ENCODE measurements around the gene C20orf202.
A peak's percentile ranks its signal among the peaks of the same experiment; 100 is the strongest.

The C20orf202 gene

DNA sequence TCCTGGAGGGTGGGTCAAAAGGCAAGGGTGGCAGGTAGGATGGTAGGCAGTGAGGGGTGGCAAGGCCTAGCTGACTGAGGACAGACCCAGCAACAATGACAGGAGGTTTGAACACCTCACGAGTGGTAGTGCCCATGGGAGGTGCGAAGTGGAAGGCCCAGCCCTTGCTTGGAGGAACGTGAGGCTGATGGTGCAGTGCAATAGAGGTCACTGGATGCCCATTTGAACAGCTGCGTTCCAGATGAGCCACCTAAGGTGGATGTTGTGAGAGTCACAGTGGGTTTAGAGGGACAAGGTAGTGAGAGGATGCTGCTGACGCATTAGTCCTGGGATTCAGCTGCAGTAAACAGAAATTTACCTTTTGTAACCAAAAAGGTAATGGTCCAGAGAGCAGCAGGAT, 34.0 kb upstream of the C20orf202 start:
- Histone ChIP-seq H3K36me3 (ENCODE audit: control insufficient read depth, insufficient read depth, low read length) (peaks cover 29% of the 10 kb centered on the region), H3K4me1 (ENCODE audit: control insufficient read depth, insufficient read depth, low read length) (no peaks in the 10 kb centered on the region), H3K4me3 (ENCODE audit: low read depth, low read length) (no peak overlapping the region), H3K9me3 (ENCODE audit: control insufficient read depth, insufficient read depth, low read length) (no peaks in the 10 kb centered on the region), H3K9ac (ENCODE audit: low read depth, low read length) (no peak overlapping the region), H3K27me3 (ENCODE audit: control insufficient read depth, insufficient read depth, low read length) (no peaks in the 10 kb centered on the region)

DNA sequence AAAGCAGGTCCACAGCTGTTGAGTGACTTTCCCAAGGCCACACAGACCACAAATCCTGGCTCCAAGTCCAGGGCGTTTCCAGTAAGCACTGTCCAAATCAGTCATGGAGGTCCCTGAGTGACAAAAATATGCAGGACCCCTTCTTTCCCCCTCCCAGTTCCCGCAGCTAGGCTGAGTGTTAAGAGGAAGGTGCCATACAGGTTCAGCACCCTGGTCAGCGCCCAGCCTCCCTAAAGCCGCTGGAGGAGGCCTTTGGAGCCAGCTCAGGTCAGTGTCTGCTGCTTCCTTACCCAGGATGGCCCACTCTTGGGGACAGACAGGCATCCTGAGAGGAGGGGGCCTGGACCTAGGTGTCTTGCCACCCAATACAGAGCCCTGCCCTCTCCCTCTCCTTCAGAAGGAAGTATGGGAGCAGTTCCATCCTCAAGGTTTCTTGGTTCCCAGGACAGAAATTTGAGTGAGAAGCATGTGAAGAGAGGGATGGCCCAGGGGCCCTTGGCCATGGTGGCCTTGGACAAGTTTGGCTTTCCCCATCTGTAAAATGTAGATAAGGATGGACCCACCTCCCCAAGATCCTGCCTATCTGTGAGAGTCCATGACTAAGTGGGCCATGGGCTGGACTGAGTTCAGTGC, 31.7 kb upstream of the C20orf202 start:
- H3K9ac ChIP-seq (ENCODE audit: low read depth, low read length), result no peak overlapping the region
- H3K27me3 ChIP-seq (ENCODE audit: control insufficient read depth, insufficient read depth, low read length), result no peaks in the 10 kb centered on the region
- no peak overlapping the region for H3K4me3 ChIP-seq (ENCODE audit: low read depth, low read length)
- H3K9me3 ChIP-seq (ENCODE audit: control insufficient read depth, insufficient read depth, low read length), result no peaks in the 10 kb centered on the region
- peaks cover 8% of the 10 kb centered on the region for H3K36me3 ChIP-seq (ENCODE audit: control insufficient read depth, insufficient read depth, low read length)
- no peaks in the 10 kb centered on the region for H3K4me1 ChIP-seq (ENCODE audit: control insufficient read depth, insufficient read depth, low read length)

DNA sequence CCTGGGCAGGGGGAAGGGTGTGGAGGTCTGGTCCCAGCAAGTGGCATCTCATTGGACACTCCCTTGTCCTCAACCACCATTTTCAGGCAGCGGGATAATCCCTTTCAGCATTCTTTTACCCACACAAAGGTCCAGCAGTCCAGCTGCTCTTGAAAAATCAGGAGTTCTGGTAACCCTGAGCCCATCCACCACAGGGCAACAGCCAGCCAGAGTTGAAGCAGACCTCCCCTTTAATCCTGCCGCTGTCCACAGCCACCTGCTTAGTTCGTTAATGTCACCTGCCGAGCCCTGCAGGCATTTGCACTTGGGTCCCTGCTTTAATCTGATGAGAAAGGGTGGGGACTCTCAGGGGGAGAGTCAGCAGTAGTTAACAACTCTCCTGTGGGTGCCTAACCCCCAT, 29.6 kb upstream of the C20orf202 start:
- Histone ChIP-seq H3K4me1 (ENCODE audit: control insufficient read depth, insufficient read depth, low read length) (no peaks in the 10 kb centered on the region), H3K36me3 (ENCODE audit: control insufficient read depth, insufficient read depth, low read length) (peaks cover 8% of the 10 kb centered on the region), H3K27me3 (ENCODE audit: control insufficient read depth, insufficient read depth, low read length) (no peaks in the 10 kb centered on the region), H3K9me3 (ENCODE audit: control insufficient read depth, insufficient read depth, low read length) (no peaks in the 10 kb centered on the region), H3K4me3 (ENCODE audit: low read depth, low read length) (no peak overlapping the region), H3K9ac (ENCODE audit: low read depth, low read length) (no peak overlapping the region)

DNA sequence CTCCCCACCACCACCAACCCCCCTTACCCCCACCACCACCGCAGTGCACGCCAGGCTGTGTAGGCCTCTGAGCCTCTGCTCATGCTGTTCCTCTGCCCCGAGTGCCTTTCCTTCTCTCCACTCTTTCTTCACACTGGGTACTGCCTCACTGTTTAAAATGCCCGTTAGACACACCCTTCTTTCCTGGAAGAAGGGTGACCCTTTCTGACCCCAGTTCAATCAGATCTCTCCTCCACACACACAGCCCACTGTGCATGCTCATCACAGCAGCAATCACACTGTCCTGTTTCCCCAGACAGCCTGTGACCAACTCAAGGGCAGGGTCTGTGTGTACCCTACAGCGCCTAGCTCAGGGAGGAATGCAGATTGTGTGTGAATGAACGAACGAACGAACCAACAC, 28.5 kb upstream of the C20orf202 start:
- H3K9me3 ChIP-seq (ENCODE audit: control insufficient read depth, insufficient read depth, low read length), result no peaks in the 10 kb centered on the region
- H3K27me3 ChIP-seq (ENCODE audit: control insufficient read depth, insufficient read depth, low read length), result no peaks in the 10 kb centered on the region
- no peaks in the 10 kb centered on the region for H3K36me3 ChIP-seq (ENCODE audit: control insufficient read depth, insufficient read depth, low read length)
- no peaks in the 10 kb centered on the region for H3K4me1 ChIP-seq (ENCODE audit: control insufficient read depth, insufficient read depth, low read length)
- H3K4me3 ChIP-seq (ENCODE audit: low read depth, low read length), result no peak overlapping the region
- H3K9ac ChIP-seq (ENCODE audit: low read depth, low read length), result no peak overlapping the region

DNA sequence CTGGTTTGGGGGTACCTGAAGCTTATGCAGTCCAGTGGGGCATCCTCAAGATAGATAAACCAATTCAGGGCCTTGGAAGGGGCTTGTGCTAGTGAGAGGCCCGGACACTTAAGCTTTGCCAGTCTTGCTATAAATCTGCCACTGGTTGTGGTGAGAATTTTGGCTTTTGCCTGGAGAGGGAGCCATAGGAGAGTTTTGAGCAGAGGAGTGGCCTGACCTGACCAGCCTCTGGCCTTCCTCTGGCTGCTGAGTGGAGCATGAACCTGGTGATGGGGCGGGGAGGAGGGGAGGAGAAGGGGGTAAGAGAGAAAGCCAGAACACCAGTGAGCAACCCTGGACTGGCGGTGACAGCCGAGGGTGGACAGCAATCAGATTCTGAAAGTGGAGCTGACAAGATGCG, 25.6 kb upstream of the C20orf202 start:
- peaks cover 7% of the 10 kb centered on the region for H3K27me3 ChIP-seq (ENCODE audit: control insufficient read depth, insufficient read depth, low read length)
- no peaks in the 10 kb centered on the region for H3K9me3 ChIP-seq (ENCODE audit: control insufficient read depth, insufficient read depth, low read length)
- no peak overlapping the region for H3K4me3 ChIP-seq (ENCODE audit: low read depth, low read length)
- H3K4me1 ChIP-seq (ENCODE audit: control insufficient read depth, insufficient read depth, low read length), result peaks cover 2% of the 10 kb centered on the region
- H3K9ac ChIP-seq (ENCODE audit: low read depth, low read length), result no peak overlapping the region
- H3K36me3 ChIP-seq (ENCODE audit: control insufficient read depth, insufficient read depth, low read length), result peaks cover 4% of the 10 kb centered on the region

DNA sequence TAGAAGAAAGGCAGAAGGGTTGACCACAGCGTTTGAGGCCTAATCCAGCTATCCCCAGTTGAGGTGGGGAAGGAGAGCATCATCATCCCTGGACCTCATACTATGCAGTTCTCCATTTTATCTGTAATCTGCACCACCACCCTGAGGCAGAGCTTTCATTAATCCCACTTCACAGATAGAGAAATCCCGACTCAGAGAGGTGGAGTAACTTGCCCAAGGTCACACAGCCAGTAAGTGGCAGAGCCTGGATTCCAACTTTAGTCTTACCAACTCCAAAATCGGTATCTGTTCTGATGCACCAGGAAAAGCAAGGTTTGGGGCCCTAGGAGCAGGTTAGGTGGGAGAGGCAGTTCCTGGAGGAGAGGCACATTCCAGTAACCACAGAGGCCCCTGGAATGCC, 25.2 kb upstream of the C20orf202 start:
- H3K9ac ChIP-seq (ENCODE audit: low read depth, low read length), result no peak overlapping the region
- H3K9me3 ChIP-seq (ENCODE audit: control insufficient read depth, insufficient read depth, low read length), result no peaks in the 10 kb centered on the region
- peaks cover 2% of the 10 kb centered on the region for H3K4me1 ChIP-seq (ENCODE audit: control insufficient read depth, insufficient read depth, low read length)
- peaks cover 10% of the 10 kb centered on the region for H3K27me3 ChIP-seq (ENCODE audit: control insufficient read depth, insufficient read depth, low read length)
- H3K4me3 ChIP-seq (ENCODE audit: low read depth, low read length), result no peak overlapping the region
- H3K36me3 ChIP-seq (ENCODE audit: control insufficient read depth, insufficient read depth, low read length), result peaks cover 4% of the 10 kb centered on the region

DNA sequence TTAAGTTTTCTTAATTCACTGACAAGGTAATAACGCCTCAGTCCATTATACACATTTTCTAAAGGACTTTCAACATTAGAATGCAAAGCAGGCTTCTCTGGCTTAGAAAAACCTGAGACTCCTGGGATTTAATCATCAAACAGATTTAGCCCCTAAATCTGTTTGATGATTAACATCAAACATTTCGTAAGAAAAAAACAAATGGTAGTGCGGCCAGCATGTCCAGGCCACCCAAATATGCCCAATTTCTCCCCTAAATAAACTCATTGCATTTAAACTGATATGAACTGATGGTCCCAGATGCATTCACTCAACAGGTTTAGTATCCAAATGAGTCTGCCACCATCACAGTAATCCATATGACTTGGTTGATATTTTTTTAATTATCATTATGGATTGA, 24.6 kb upstream of the C20orf202 start:
- Histone ChIP-seq H3K36me3 (ENCODE audit: control insufficient read depth, insufficient read depth, low read length) (peaks cover 4% of the 10 kb centered on the region), H3K9ac (ENCODE audit: low read depth, low read length) (no peak overlapping the region), H3K9me3 (ENCODE audit: control insufficient read depth, insufficient read depth, low read length) (no peaks in the 10 kb centered on the region)

DNA sequence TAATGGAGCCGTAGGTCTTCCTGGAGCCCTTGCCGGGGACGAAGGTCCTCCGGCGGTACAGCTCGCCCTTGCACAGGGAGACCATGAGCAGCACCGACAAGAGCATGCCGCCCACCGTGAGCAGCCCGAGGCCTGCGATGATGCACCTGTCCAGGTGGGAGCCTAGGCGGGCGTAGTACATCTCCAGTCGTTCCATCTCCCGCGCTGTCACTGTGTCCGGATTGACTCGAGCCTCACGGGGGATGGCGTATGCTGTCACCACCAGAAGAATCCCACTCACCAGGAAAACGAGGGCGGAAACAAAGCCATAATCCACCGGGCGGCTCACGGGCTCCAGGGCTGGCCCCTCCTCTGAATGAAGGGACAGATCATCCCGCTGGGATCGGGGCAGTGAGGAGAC, 22.3 kb upstream of the C20orf202 start:
- H3K4me3 ChIP-seq (ENCODE audit: low read depth, low read length), result no peak overlapping the region
- H3K36me3 ChIP-seq (ENCODE audit: control insufficient read depth, insufficient read depth, low read length), result peaks cover 4% of the 10 kb centered on the region
- H3K4me1 ChIP-seq (ENCODE audit: control insufficient read depth, insufficient read depth, low read length), result peaks cover 2% of the 10 kb centered on the region

More for the DNA sequence above, 24.6 kb upstream of the C20orf202 start:
- peaks cover 15% of the 10 kb centered on the region for H3K27me3 ChIP-seq (ENCODE audit: control insufficient read depth, insufficient read depth, low read length)
- H3K4me3 ChIP-seq (ENCODE audit: low read depth, low read length), result no peak overlapping the region
- peaks cover 2% of the 10 kb centered on the region for H3K4me1 ChIP-seq (ENCODE audit: control insufficient read depth, insufficient read depth, low read length)

DNA sequence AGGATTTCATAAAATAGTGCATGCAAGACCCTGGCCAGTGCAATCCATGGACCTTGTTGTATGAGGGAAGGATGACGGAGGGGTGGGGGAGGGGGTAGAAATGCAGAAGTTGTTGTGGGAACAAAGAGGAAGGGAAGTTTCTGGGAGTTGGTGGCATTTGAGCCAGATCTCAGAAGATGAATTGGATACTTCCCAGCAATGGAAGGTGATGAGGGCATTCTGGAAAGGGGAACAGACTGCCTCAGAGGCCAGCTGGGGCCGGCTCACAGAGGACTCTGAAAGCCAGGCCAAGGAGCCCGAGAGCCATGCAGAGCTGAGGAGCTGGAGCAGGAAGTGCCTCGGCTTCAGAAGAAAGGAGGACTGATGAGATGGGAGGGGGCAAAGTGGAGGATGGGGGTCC, 21.1 kb upstream of the C20orf202 start:
- no peak overlapping the region for H3K4me3 ChIP-seq (ENCODE audit: low read depth, low read length)
- H3K9me3 ChIP-seq (ENCODE audit: control insufficient read depth, insufficient read depth, low read length), result no peaks in the 10 kb centered on the region
- H3K36me3 ChIP-seq (ENCODE audit: control insufficient read depth, insufficient read depth, low read length), result peaks cover 4% of the 10 kb centered on the region
- no peak overlapping the region for H3K9ac ChIP-seq (ENCODE audit: low read depth, low read length)
- H3K27me3 ChIP-seq (ENCODE audit: control insufficient read depth, insufficient read depth, low read length), result peaks cover 34% of the 10 kb centered on the region
- H3K4me1 ChIP-seq (ENCODE audit: control insufficient read depth, insufficient read depth, low read length), result peaks cover 2% of the 10 kb centered on the region

More for the DNA sequence above, 22.3 kb upstream of the C20orf202 start:
- Histone ChIP-seq H3K9me3 (ENCODE audit: control insufficient read depth, insufficient read depth, low read length) (no peaks in the 10 kb centered on the region), H3K27me3 (ENCODE audit: control insufficient read depth, insufficient read depth, low read length) (peaks cover 26% of the 10 kb centered on the region), H3K9ac (ENCODE audit: low read depth, low read length) (no peak overlapping the region)

DNA sequence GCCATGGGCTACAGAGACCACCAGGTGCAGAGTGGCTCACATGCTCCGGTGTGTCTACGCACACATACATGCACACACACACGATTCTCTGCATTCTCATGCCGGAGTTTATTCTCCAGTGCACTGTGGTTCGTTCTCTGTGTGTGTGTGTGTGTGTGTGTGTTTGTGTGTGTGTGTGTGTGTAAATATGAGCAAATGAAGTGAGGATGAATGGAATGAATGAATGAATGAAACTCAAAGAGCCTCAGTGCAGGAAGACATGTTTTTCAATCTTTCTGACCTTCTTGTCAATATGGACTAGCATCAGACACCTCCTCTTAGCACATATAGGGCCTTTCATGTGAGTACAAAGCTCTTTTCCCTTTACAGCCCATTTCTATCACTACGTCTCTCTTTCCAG, 20.1 kb upstream of the C20orf202 start:
- peaks cover 2% of the 10 kb centered on the region for H3K4me1 ChIP-seq (ENCODE audit: control insufficient read depth, insufficient read depth, low read length)
- H3K36me3 ChIP-seq (ENCODE audit: control insufficient read depth, insufficient read depth, low read length), result peaks cover 4% of the 10 kb centered on the region
- peaks cover 37% of the 10 kb centered on the region for H3K27me3 ChIP-seq (ENCODE audit: control insufficient read depth, insufficient read depth, low read length)
- H3K9me3 ChIP-seq (ENCODE audit: control insufficient read depth, insufficient read depth, low read length), result no peaks in the 10 kb centered on the region
- no peak overlapping the region for H3K9ac ChIP-seq (ENCODE audit: low read depth, low read length)
- no peak overlapping the region for H3K4me3 ChIP-seq (ENCODE audit: low read depth, low read length)

DNA sequence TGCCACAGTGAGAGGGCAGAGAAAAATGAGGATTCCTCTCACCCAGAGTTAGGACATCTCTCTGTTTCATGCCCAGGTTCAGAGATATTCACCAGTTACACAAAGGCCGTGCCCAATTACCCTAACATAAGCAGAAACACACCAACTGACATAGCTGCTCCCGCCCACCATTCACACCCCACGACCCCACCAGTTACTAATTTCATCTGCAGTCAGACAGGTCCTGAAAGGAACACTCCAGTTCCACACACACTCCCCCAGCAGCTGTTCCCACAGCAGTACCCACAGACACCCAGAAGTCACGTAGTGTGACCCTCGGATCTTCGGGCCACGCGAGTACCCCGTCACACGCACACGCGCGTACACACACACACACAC, 19.0 kb upstream of the C20orf202 start:
- Histone ChIP-seq H3K9ac (ENCODE audit: low read depth, low read length) (no peak overlapping the region), H3K27me3 (ENCODE audit: control insufficient read depth, insufficient read depth, low read length) (peaks cover 37% of the 10 kb centered on the region)

DNA sequence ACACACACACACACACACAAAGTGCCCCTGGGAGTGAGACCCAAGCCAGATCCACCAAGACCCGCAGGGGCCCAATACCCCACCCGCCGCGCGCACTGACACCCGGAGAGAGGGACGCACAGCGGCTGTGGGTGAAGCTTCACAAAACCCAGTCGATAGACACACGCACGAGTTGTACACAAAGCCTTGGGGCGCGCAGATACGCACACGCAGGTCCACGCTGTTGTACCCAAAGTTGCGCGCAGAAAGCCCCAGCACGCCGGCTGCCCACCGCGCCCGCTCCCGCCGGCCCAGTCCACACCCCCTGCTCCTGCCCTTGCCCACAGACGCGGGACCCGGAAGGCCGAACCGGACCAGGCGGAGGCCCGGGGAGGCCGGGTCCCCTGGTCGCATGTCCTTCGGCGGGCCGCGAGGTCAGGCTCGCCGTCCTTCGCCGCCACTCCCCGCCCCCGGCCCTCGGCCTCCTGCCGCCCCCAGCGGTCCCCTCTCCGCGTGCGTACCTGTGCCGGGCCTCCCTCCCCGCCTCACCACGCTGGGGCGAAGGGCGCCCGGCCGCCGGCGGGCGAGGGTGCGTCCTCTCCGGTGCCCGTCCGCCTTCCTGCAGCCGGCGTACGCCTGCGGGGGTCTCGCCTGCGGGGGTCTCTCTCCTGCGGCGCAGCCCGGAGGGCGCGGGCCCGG, 18.5 kb upstream of the C20orf202 start, which contains the start of gene TMEM74B:
Gene TMEM74B, minus strand, starts transcription at position 344 of the 678 bp plus-strand sequence. CDS start 1,180 bp downstream, outside the sequence.
- peaks cover 4% of the 10 kb centered on the region for H3K36me3 ChIP-seq (ENCODE audit: control insufficient read depth, insufficient read depth, low read length)
- peaks cover 2% of the 10 kb centered on the region for H3K4me1 ChIP-seq (ENCODE audit: control insufficient read depth, insufficient read depth, low read length)
- peak within 1 kb of the TSS; percentile 56 for H3K4me3 ChIP-seq (ENCODE audit: low read depth, low read length)
- H3K9me3 ChIP-seq (ENCODE audit: control insufficient read depth, insufficient read depth, low read length), result no peaks in the 10 kb centered on the region
- peaks cover 40% of the 10 kb centered on the region for H3K27me3 ChIP-seq (ENCODE audit: control insufficient read depth, insufficient read depth, low read length)
- H3K9ac ChIP-seq (ENCODE audit: low read depth, low read length), result no peak within 1 kb of the TSS

More for the DNA sequence above, 19.0 kb upstream of the C20orf202 start:
- H3K36me3 ChIP-seq (ENCODE audit: control insufficient read depth, insufficient read depth, low read length), result peaks cover 4% of the 10 kb centered on the region
- H3K9me3 ChIP-seq (ENCODE audit: control insufficient read depth, insufficient read depth, low read length), result no peaks in the 10 kb centered on the region
- H3K4me1 ChIP-seq (ENCODE audit: control insufficient read depth, insufficient read depth, low read length), result peaks cover 2% of the 10 kb centered on the region
- peak overlapping the region; percentile 56 for H3K4me3 ChIP-seq (ENCODE audit: low read depth, low read length)

Measured in iPS-15b (cell line).